ENCODE measurements around the gene FBXL12. TPM values are rescaled to one million over a fixed set of nuclear protein-coding genes. Genes with fewer than 3 reads are reported as not detected.

The FBXL12 gene
- total and polyA plus RNA-seq, 2 experiments from 2014 or later = 23.5 to 25.4 TPM

- TF ChIP-seq ZNF462 (CRISPR knock-in tag; IDR thresholded peaks at IDR 0.05) (no peak), ZNF114 (CRISPR knock-in tag; IDR thresholded peaks at IDR 0.05) (no peak), JUNB (IDR thresholded peaks at IDR 0.05; ENCODE audit: unreplicated experiment) (no peak), CREB1 (CRISPR knock-in tag; IDR thresholded peaks at IDR 0.05; ENCODE audit: low read depth) (no peak), EZH2phosphoT487 (IDR thresholded peaks at IDR 0.05; ENCODE audit: unreplicated experiment) (no peak), EZH2 (IDR thresholded peaks at IDR 0.05; ENCODE audit: low read depth, unreplicated experiment) (no peak), POLR2AphosphoS5 (IDR thresholded peaks at IDR 0.05; ENCODE audit: low read depth) (no peak), CTCF (conservative IDR thresholded peaks at IDR 0.05; ENCODE audit: low read depth in 2 of 2) (no peak), STAT1 (IDR thresholded peaks at IDR 0.05; ENCODE audit: unreplicated experiment) (no peak)
Observed at GRCh38 chr19:9836021-9836420, 17.1 kb upstream of the FBXL12 start (continued).

Measured in GM23338 (cell line).